Type B pancreatic cell (in vitro differentiated cells): Measurements from ENCODE around the gene RPAP2. TPM values are rescaled to one million over a fixed set of nuclear protein-coding genes. Genes with fewer than 3 reads are reported as not detected.
A peak's percentile ranks its signal among the peaks of the same experiment; 100 is the strongest.
"Not testable (repeated sequence)": the region's sequence is repeated elsewhere in the genome, so short reads cannot be mapped to it uniquely, and the experiment has no call there.

ENCODE experiments used
- DNase-seq: peaks from one replicate; pipeline ENCODE4 v3.0.0; 2021; ENCODE audit warnings: mixed read lengths; ENCODE audit not compliant: unreplicated experiment; ENCODE audit errors: extremely low spot score
- H3K27ac Mint-ChIP-seq: 2 replicates; pipeline ENCODE4 v1.8.0; 2021; ENCODE audit warnings: mild to moderate bottlenecking, mixed read lengths
- H3K27me3 Mint-ChIP-seq: 2 replicates; pipeline ENCODE4 v1.8.0; 2021; ENCODE audit warnings: mixed read lengths
- H3K36me3 Mint-ChIP-seq: 2 replicates; pipeline ENCODE4 v1.8.0; 2021; ENCODE audit warnings: mixed read lengths
- H3K4me1 Mint-ChIP-seq: one replicate; pipeline ENCODE4 v1.8.0; 2021; ENCODE audit warnings: mixed read lengths; ENCODE audit not compliant: unreplicated experiment
- H3K4me3 Mint-ChIP-seq: 2 replicates; pipeline ENCODE4 v1.8.0; 2021; ENCODE audit warnings: mild to moderate bottlenecking, mixed read lengths
- H3K9me3 Mint-ChIP-seq: 2 replicates; pipeline ENCODE4 v1.8.0; 2021; ENCODE audit warnings: mixed read lengths
- total RNA-seq: library from RNA; stranded (reverse); gene quantifications from 2 replicates; pipeline ENCODE4 v1.2.1, GENCODE V29; 2021; ENCODE audit warnings: low replicate concordance
- TF ChIP-seq, protein P1 (sequence below): fragments of 200-600 bp; sonication (generic); conservative IDR thresholded peaks from 2 replicates; pipeline ENCODE4 v1.5.0; 2021; ENCODE audit warnings: antibody characterized with exemption, mild to moderate bottlenecking

Gene RPAP2
- total RNA-seq, 1 donor from 2014 or later, result 42.3 TPM

DNA sequence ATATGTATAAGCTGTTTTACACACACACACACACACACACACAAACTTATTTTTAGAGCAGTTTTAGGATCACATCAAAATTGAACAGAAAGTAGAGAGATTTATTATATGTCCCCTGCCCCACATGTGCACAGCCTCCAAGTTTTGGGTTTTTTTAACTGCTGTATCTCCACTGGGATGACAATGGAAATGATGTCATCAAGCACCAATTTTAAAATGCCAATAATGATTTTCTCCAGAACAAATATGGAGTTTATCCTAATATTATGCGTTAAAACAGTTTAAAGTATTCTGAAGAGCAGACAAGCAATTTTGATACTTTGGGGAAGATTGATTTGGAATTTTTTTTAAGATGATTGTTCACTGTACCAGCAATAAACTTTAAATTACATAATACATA lies 131.2 kb downstream of the RPAP2 start:
- Mint-ChIP-seq H3K4me1 (no peaks in the 10 kb centered on the region), H3K27ac (no peak overlapping the region), H3K36me3 (no peaks in the 10 kb centered on the region), H3K27me3 (peaks cover 8% of the 10 kb centered on the region), H3K9me3 (peaks cover 5% of the 10 kb centered on the region), H3K4me3 (no peak overlapping the region)
- TF ChIP-seq, protein P1, sequence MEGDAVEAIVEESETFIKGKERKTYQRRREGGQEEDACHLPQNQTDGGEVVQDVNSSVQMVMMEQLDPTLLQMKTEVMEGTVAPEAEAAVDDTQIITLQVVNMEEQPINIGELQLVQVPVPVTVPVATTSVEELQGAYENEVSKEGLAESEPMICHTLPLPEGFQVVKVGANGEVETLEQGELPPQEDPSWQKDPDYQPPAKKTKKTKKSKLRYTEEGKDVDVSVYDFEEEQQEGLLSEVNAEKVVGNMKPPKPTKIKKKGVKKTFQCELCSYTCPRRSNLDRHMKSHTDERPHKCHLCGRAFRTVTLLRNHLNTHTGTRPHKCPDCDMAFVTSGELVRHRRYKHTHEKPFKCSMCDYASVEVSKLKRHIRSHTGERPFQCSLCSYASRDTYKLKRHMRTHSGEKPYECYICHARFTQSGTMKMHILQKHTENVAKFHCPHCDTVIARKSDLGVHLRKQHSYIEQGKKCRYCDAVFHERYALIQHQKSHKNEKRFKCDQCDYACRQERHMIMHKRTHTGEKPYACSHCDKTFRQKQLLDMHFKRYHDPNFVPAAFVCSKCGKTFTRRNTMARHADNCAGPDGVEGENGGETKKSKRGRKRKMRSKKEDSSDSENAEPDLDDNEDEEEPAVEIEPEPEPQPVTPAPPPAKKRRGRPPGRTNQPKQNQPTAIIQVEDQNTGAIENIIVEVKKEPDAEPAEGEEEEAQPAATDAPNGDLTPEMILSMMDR, result no peak
- no peak for DNase-seq

DNA sequence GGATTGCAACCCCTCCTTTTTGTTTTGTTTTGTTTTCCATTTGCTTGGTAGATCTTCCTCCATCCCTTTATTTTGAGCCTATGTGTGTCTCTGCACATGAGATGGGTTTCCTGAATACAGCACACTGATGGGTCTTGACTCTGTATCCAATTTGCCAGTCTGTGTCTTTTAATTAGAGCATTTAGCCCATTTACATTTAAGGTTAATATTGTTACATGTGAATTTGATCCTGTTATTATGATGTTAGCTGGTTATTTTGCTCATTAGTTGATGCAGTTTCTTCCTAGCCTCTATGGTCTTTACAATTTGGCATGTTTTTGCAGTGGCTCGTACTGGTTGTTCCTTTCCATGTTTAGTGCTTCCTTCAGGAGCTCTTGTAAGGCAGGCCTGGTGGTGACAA lies 135.7 kb downstream of the RPAP2 start:
- H3K4me3 Mint-ChIP-seq, H3K9me3 Mint-ChIP-seq, H3K27me3 Mint-ChIP-seq, H3K4me1 Mint-ChIP-seq, H3K36me3 Mint-ChIP-seq, DNase-seq, H3K27ac Mint-ChIP-seq: not testable (repeated sequence)

DNA sequence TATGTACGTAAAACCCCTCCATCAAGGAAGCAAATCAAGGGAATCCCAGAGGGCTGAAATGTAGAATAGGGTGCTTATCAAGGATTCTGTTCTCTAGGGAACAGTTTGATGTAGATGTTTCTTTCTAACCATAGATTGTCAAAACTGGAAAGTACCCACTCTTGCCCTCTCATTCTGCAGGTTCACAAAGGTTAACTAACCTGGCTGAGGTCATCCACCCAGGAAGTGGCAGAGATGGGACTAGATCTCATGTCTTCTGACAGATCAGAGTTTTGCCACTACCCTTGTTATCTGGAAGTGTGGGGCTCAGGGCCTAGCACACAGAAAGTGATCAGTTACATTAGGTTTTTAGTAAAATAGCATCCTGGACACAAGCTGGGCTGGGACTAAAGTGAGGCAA lies 140.4 kb downstream of the RPAP2 start:
- Mint-ChIP-seq H3K4me3 (no peak overlapping the region), H3K27me3 (peaks cover 3% of the 10 kb centered on the region), H3K9me3 (no peaks in the 10 kb centered on the region), H3K4me1 (no peaks in the 10 kb centered on the region), H3K36me3 (no peaks in the 10 kb centered on the region), H3K27ac (no peak overlapping the region)
- TF ChIP-seq, protein P1, result no peak
- no peak for DNase-seq

DNA sequence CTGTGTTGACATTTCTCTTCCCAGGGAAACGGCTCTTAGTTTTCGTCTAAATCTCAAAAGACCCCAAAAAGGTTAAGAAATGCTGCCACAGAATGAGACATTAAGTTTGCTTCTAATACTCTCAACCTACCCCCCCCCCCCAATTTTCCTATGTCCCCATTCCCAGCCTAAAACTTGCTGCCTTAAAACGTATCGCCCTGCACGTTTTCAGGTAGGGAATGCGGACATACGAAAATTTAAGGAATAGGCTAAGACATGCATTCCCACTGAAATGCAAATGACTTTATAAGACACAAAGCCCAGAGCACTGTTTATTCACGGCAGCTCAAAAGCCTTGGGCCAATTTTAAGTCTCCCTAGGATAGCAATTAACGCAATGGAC lies 142.4 kb downstream of the RPAP2 start:
- Mint-ChIP-seq H3K36me3 (no peaks in the 10 kb centered on the region), H3K27ac (peak overlapping the region; percentile 64)
- TF ChIP-seq, protein P1, result no peak

DNA sequence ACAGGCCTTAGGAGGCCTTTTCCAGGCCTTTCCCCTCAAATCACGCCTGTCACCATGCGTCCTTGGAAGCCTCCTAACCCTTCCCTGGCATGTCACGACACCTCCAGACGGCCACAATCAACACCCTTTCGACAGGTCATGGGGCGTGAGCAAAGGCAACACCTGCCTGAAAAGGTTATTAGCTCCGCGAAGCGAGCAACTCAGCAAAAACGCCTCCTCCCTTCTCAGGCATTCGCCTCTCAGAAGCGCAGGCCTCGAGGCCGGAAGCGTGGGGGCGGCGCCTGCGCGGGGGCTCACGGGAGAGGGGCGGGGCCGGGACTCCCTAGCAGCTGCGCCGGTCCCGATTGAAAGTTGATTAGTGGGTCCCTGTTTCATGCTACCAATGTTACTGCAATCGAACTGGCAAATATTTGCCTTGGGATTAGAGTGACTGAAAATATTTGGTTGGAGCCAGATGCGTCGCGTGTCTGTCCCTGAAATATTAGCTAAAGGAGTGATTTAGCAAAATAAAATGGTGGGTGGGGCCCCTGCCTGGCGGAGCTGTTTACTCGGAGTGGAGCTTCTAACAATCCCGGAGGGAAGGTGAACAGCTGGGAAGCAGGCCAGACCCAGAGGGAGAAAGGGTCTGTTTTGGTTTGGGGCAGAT lies 143.0 kb downstream of the RPAP2 start:
- H3K36me3 Mint-ChIP-seq, result no peaks in the 10 kb centered on the region
- no peaks in the 10 kb centered on the region for H3K4me1 Mint-ChIP-seq
- peak overlapping the region; percentile 76 for H3K4me3 Mint-ChIP-seq
- peak overlapping the region; percentile 64 for H3K27ac Mint-ChIP-seq
- no peak for DNase-seq
- no peaks in the 10 kb centered on the region for H3K9me3 Mint-ChIP-seq
- peaks cover 5% of the 10 kb centered on the region for H3K27me3 Mint-ChIP-seq
- TF ChIP-seq, protein P1, result no peak

More for the DNA sequence above, 142.4 kb downstream of the RPAP2 start:
- H3K27me3 Mint-ChIP-seq, result peaks cover under 1% of the 10 kb centered on the region
- H3K9me3 Mint-ChIP-seq, result no peaks in the 10 kb centered on the region
- H3K4me3 Mint-ChIP-seq, result peak overlapping the region; percentile 74
- H3K4me1 Mint-ChIP-seq, result no peaks in the 10 kb centered on the region
- no peak for DNase-seq

DNA sequence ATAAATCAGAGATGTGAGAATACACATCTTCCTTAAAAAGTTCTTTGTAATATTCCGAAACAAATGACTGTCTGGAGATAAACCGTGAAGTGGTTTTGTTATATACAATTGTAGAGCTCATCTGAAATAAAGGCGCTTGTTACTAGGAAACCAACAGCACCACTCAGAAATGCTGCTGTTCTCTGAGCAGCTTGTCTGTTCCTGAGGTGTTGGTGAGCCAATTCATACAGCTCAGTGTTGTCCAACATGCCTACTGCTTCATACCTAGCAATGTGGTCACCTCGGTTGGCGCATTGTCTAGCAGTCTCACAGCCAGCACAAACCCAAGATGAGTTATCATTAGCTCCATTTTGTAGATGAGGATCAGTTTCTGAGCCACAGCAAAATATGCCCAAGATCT lies 143.5 kb downstream of the RPAP2 start:
- Mint-ChIP-seq H3K4me3 (peak overlapping the region; percentile 76), H3K9me3 (no peaks in the 10 kb centered on the region), H3K4me1 (no peaks in the 10 kb centered on the region), H3K27me3 (peaks cover 5% of the 10 kb centered on the region), H3K27ac (peak overlapping the region; percentile 64), H3K36me3 (no peaks in the 10 kb centered on the region)
- no peak for DNase-seq
- TF ChIP-seq, protein P1, result no peak
